GM12891 (cell line): ENCODE results near the gene SIM1.

ENCODE experiments used
- DNase-seq: peaks from one replicate; pipeline ENCODE4 v3.0.0; 2011; ENCODE audit warnings: low spot score; ENCODE audit not compliant: insufficient read length
- FAIRE-seq: peaks from 2 replicates; lab custom pipeline; 2011; peaks lifted over from hg19 to GRCh38; lab: Jason Lieb, UNC
- PAX5 ChIP-seq: IDR thresholded peaks from 2 replicates; pipeline ENCODE4 v1.6.1; 2011; ENCODE audit warnings: low read length, moderate library complexity, mild to moderate bottlenecking; ENCODE audit not compliant: insufficient read depth, severe bottlenecking
- POLR2A ChIP-seq: IDR thresholded peaks from 2 replicates; pipeline ENCODE4 v1.6.1; 2011; ENCODE audit warnings: low read depth, low read length, control low read depth
- POLR2AphosphoS5 ChIP-seq: IDR thresholded peaks from 2 replicates; pipeline ENCODE4 v1.6.1; 2011; ENCODE audit warnings: low read depth, low read length, control low read depth
- POU2F2 ChIP-seq: IDR thresholded peaks from 2 replicates; pipeline ENCODE4 v1.6.1; 2011; ENCODE audit warnings: low read depth, mild to moderate bottlenecking, control low read depth, low read length, moderate library complexity
- SPI1 ChIP-seq: IDR thresholded peaks from 2 replicates; pipeline ENCODE4 v1.6.1; 2011; ENCODE audit warnings: low read depth, low read length, control low read depth
- TAF1 ChIP-seq: IDR thresholded peaks from 2 replicates; pipeline ENCODE4 v1.6.1; 2011; ENCODE audit warnings: low read depth, low read length, control low read depth

Gene SIM1

DNA sequence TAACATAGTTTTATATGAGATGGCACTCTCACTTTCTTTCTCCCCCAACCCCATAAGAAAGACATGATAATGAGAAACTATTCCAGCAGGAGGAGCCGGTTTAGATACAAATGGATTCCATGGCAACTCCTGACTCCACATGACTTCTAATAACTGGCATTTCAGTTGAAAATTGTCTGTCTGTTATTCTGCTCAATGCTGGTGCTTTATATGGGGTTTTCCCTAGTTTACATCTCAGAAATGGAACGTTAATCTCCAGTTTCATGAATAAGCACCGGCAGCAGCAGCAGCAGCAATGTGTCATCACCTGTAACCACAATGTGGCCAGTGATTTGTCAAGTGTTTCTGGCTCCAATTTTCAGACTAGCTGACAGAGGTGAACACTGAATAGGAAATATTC lies 8.0 kb upstream of the SIM1 start:
- peak; percentile 90 for FAIRE-seq

DNA sequence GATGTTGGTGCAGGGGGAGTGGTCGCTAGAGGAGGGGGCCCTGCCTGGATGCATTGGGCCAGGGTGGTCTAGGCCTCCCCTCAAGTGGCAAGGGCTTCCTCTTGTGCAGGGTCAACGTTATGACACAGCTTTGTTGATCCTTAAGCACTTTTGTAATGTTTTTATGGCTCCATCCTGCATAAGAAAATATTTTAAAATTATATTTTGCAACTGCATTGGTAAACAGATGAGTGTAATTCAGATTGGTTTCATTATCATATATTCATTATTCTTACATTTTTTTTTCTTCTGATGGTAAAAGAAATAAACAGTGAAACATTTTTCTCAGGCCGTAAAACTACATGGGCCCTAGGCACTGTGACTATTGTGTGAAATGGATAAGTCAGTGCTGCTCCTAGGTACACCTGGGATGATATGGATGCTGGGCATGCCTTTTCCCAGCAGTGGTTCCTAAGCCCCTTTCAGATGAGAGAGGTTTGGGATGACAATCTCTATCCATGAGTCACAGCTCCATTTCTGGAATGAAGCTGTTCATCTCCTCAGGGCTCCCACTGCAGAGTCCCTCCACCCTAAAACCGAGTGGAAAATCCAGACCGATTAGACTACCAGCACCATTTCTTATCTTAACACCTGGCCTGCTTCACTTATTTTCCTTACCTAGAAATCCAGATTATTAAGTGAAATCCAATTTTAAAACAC lies 5.8 kb upstream of the SIM1 start:
- DNase-seq = no peak
- TF ChIP-seq POLR2AphosphoS5 = no peak
- no peak for TF ChIP-seq POU2F2
- no peak for TF ChIP-seq PAX5
- FAIRE-seq = no peak

More for the DNA sequence above, 8.0 kb upstream of the SIM1 start:
- TF ChIP-seq POLR2A (no peak), POU2F2 (no peak), PAX5 (no peak), POLR2AphosphoS5 (no peak), TAF1 (no peak), SPI1 (no peak)
- DNase-seq = no peak

DNA sequence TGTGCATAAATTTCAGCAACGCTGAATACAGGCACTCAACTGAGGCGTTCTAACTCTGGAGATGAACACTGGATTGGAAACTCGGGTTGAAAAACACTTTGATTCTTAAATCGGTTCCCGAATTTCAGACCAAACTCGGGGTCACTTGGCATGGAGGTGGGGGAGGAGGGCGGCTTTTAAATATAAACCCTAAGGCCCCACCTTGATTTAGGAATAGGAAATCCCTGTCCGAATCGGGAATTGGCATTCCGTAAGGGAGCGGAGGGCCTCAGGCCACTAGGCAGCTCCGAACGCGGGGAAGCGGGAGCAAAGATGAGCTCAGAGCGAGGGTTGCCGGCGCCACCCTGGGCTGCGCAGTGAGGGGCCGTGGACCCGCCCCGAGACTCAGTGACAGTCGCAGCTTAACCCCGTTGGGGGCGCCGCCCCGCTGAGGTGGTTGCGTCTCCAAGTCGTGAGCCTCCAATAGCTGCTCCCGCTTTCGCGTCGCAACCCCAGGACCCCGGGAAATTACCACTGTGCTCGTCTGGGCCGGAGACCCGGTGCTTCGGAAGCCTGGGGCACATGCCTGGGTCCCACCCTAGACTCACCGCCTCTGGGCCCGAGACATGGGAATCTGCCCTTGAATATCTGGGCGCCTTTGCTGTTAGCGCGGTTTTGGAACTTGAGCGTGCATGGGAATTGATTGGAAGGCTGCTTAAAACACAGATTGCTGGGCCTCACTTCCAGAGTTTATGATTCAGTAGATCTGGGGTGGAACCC lies 4.6 kb upstream of the SIM1 start:
- FAIRE-seq (no peak), DNase-seq (no peak)
- TF ChIP-seq POLR2A (no peak), POU2F2 (no peak), TAF1 (no peak), SPI1 (no peak), PAX5 (no peak), POLR2AphosphoS5 (no peak)

DNA sequence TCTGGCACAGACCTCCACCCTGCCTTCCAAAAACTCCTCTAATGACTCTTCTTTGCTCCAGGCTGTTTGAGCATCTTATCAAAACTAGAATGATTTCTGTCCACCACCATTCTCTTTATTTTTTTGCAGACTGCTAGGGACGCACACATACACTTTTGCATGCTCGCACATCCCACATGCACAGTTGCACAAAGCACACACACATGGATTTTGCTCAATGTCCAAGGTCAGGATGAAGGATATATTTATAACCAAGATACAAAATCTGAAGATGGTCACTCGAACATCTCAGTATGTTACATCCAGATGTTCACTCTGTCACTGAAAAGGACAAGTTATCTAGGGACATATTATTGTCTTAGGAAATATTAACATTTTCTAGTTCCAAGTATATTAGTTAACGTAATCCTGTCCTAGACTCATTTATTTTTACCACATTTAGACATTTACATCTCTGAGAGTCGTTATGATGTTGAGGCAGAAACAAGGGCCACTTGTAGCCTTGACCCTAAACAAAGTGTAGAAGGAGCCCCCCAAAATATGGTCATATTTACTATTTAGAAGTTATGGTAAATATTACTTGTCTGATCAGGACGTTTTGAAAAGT lies 3.4 kb upstream of the SIM1 start:
- FAIRE-seq = no peak
- no peak for TF ChIP-seq POLR2A
- no peak for TF ChIP-seq TAF1
- TF ChIP-seq POLR2AphosphoS5 = no peak
- TF ChIP-seq POU2F2 = no peak
- no peak for DNase-seq

DNA sequence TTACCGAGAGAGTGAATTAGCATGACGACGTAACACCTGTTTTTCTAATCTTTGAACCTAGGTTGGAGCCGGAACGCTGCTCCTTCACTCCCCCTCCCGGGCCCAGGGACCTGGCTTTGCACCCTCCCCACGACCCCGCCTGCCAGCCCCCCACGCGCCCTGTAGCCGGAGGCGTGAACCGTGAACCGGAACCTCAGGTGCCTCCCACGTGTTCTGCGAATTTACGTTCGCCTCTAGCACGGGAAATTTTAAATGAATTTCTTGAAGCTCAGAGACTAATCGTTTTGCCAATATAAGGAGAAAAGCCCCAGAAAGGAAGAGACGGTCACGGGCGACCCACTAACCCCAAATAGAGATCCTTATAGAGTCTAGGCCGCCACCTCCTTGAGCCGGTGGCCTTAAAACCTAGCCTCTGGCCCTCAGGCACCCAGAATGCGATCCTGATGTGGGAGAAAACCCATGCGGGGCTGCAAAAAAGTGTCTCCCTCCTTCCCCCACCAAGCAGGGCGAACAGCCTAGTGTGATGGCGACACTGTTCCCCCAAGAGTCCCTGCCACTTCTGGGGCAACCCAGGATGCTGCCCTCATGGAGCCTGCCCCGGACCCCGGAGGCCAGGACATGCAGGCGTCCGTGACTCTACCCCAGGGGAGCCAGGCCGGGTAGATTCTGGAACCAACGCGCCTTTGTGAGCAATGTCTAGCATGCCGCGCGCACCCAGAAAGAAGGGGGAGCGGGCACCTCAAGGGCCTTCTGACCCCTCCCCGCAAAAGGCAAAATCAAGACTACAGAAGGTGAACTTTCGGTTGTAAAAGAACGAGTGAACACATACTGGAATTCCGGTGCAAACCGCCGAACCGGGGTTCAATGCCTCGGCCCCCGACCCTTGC lies 2.7 kb upstream of the SIM1 start:
- no peak for DNase-seq
- TF ChIP-seq POLR2A (no peak), SPI1 (no peak), TAF1 (no peak)
- no peak for FAIRE-seq

DNA sequence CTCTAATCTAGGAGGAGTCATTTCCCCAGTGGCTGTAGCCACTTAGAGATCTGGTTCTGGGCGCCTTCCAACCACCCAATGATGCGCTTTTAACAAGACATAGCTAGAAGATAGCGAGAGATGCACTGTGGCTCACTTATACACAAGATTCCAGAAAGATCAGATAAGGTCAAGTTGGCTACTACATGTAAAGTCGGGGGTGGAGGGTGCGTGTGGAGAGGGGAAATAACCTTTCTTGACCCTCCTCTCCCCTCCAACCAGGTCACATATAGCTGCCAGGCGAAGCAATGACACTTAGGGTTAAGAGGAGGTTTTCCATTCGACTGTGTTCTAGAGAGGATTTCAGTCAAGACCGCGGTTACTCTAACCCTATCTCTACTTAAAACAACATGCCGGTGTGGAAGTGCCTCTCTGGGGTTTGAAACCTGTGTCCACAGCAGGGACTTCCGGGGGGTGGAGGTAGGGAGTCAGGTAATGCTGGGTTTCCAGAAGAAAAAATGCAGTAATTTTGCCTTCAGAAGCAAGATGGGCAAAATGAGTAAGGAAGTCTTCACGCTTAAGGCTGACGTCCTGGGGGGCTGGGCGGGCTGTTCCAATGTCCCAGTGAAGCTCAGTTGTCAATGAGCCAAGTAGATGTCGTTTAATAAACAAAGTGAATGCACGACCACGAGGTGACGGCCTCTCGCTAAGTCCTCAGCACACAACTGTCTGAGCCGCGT lies 1.8 kb upstream of the SIM1 start:
- FAIRE-seq = peak; percentile 26
- no peak for TF ChIP-seq PAX5
- no peak for TF ChIP-seq TAF1
- no peak for TF ChIP-seq SPI1
- no peak for TF ChIP-seq POLR2A
- no peak for TF ChIP-seq POU2F2
- TF ChIP-seq POLR2AphosphoS5 = no peak
- no peak for DNase-seq

DNA sequence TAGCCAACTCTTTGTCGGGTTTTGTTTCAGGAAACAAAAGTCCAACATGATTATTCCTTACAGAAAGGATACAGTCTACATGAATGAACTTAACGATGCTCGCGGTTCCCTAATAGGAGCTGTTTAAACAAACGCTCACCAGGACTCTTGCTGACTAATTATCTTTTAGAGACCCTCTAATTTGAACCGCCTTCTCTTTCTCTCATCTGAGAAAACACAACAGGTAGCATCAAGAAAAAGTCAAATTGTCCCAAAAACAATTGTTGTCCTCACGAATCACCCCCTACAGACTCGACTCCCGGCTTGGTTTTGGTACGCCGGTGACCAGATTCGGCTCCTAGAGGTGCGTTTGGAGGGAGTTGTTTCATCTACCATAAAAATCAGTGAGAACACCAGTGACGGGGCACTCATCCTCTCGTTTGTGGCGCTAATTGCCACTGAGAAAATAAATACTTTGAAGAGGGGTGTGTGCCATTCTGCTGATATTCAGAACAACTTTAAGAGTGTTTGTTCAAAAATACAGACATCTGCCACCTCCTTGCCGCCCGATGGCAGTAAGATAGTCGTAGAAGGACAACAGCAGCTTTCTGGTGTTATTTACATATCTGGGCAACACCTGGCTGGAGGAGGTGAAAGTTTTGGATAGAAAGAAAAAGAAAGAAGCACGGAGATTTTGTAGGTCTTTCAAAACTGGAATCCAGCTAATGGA lies 1.1 kb upstream of the SIM1 start:
- TF ChIP-seq SPI1 (no peak), TAF1 (no peak), POLR2A (no peak), POU2F2 (no peak), POLR2AphosphoS5 (no peak), PAX5 (no peak)
- no peak for FAIRE-seq
- no peak for DNase-seq

DNA sequence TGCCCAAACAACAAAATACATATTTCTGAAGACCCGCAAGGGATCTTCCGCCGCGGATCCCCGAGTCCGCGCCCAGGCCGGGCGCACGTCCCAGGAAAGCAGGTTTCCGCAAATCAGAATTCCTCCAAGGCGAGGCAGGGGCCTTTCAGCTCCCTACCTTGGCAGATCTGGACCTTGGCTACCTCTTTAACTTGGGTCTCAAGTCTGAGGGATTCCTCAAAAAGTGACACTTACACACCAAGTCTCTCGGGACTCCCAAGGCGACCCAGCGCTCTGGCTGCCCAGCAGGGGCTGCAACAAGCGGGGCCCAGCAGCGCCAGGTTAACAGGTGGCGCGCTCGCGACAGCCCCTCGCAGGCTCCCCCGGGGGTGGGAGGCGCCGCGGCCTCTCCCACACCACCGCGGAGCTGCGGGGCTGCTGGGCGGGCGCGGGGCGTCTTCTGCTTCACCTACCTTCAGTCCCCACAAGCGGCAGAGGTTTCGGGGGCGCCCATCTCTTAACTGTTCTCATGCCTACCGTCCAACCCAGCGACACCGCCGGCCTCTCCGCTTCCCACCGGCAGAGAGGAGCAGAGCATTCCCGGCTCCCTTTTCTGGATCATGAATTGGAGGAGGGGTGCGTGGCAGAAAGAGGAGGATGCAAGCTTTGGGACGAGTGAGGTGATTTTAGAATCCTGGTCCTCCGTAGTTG lies 414 bp downstream of the SIM1 start:
- DNase-seq (no peak), FAIRE-seq (no peak)
- TF ChIP-seq POLR2AphosphoS5 (no peak), POLR2A (no peak), POU2F2 (no peak), TAF1 (no peak), PAX5 (no peak), SPI1 (no peak)
